Keratinocyte (primary cell): ENCODE data around the gene TAOK1. TPM values are rescaled to one million over a fixed set of nuclear protein-coding genes. Genes with fewer than 3 reads are reported as not detected.
A peak's percentile ranks its signal among the peaks of the same experiment; 100 is the strongest.

ENCODE experiments used
- DNase-seq: peaks from one replicate; pipeline ENCODE4 v3.0.0-alpha.2; 2011; ENCODE audit warnings: low read depth, missing footprints, low spot score
- FAIRE-seq: peaks from 2 replicates; lab custom pipeline; 2011; peaks lifted over from hg19 to GRCh38; lab: Jason Lieb, UNC
- H2AFZ ChIP-seq: 2 replicates; pipeline ENCODE4 v1.6.0; 2012; ENCODE audit warnings: low read length, control low read depth, inconsistent platforms; ENCODE audit not compliant: control insufficient read depth
- H3K27ac ChIP-seq: 2 replicates; pipeline ENCODE4 v1.5.1; 2011; ENCODE audit warnings: low read length; ENCODE audit not compliant: control insufficient read depth, insufficient read depth
- H3K27me3 ChIP-seq: 3 replicates; pipeline ENCODE4 v1.6.0; 2011; ENCODE audit warnings: low read length; ENCODE audit not compliant: control insufficient read depth, insufficient read depth; ENCODE audit errors: extremely low read depth
- H3K36me3 ChIP-seq, 2 experiments: 2 replicates in 1 of 2; 3 replicates in 1 of 2; pipeline ENCODE4 v1.5.1; 2011; ENCODE audit warnings: low read length in 2 of 2, mild to moderate bottlenecking in 1 of 2; ENCODE audit not compliant: control insufficient read depth in 2 of 2, insufficient read depth in 2 of 2; ENCODE audit errors: extremely low read depth in 1 of 2
- H3K4me1 ChIP-seq: 3 replicates; pipeline ENCODE4 v1.5.1; 2011; ENCODE audit warnings: low read length; ENCODE audit not compliant: control insufficient read depth, insufficient read depth; ENCODE audit errors: extremely low read depth
- H3K4me2 ChIP-seq: 3 replicates; pipeline ENCODE4 v1.6.0; 2011; ENCODE audit warnings: low read depth, low read length; ENCODE audit not compliant: control insufficient read depth, insufficient read depth; ENCODE audit errors: extremely low read depth
- H3K4me3 ChIP-seq, 3 experiments: fragments of 200-600 bp in 1 of 3; sonication (generic) in 1 of 3; 2 replicates in 2 of 3; 3 replicates in 1 of 3; pipeline ENCODE4 v1.5.1; 2011 to 2016; ENCODE audit warnings: low read length in 3 of 3, mild to moderate bottlenecking in 3 of 3, control low read depth in 2 of 3, inconsistent platforms in 1 of 3, low read depth in 1 of 3, mixed read lengths in 1 of 3, mixed run types in 1 of 3, moderate library complexity in 1 of 3; ENCODE audit not compliant: control insufficient read depth in 2 of 3, insufficient read depth in 2 of 3; ENCODE audit errors: extremely low read depth in 1 of 3
- H3K79me2 ChIP-seq: 2 replicates; pipeline ENCODE4 v1.6.0; 2012; ENCODE audit warnings: low read length; ENCODE audit not compliant: control insufficient read depth, insufficient read depth
- H3K9ac ChIP-seq: 3 replicates; pipeline ENCODE4 v1.6.0; 2011; ENCODE audit warnings: low read length; ENCODE audit not compliant: control insufficient read depth, insufficient read depth; ENCODE audit errors: extremely low read depth
- H3K9me1 ChIP-seq: 3 replicates; pipeline ENCODE4 v1.6.0; 2011; ENCODE audit warnings: low read length; ENCODE audit not compliant: control insufficient read depth, insufficient read depth; ENCODE audit errors: extremely low read depth
- H3K9me3 ChIP-seq: 2 replicates; pipeline ENCODE4 v1.5.1; 2012; ENCODE audit warnings: low read depth, low read length; ENCODE audit not compliant: control insufficient read depth
- H4K20me1 ChIP-seq: 3 replicates; pipeline ENCODE4 v1.6.0; 2011; ENCODE audit warnings: low read length; ENCODE audit not compliant: control insufficient read depth, insufficient read depth; ENCODE audit errors: extremely low read depth
- CTCF ChIP-seq, 3 experiments: IDR thresholded peaks in 1 of 3; conservative IDR thresholded peaks in 1 of 3; optimal IDR thresholded peaks in 1 of 3; 2 replicates in 2 of 3; 3 replicates in 1 of 3; pipeline versions ENCODE3 to v1.5.1; 2011; ENCODE audit warnings: low read length in 3 of 3, mild to moderate bottlenecking in 3 of 3, moderate library complexity in 2 of 3, control low read depth in 1 of 3, inconsistent platforms in 1 of 3; ENCODE audit not compliant: insufficient read depth in 2 of 3; ENCODE audit errors: extremely low read depth in 1 of 3
- EZH2 ChIP-seq: IDR thresholded peaks from one replicate; pipeline ENCODE4 v1.6.1; 2012; ENCODE audit warnings: inconsistent platforms, mild to moderate bottlenecking, low read length, moderate library complexity
- dilution Hi-C: fragments of 300-500 bp; cut with MboI; formaldehyde crosslinking; loops from one replicate; pipeline ENCODE4 v1.7.0; 2020; ENCODE audit warnings: low sequenced_read_pairs; ENCODE audit not compliant: extremely low pct_ligation_motif_present
- polyA plus RNA-seq, 5 experiments: library from polyadenylated mRNA; depleted of rRNA in 3 of 5; stranded (reverse) in 3 of 5; stranded (forward) in 1 of 5; unstranded in 1 of 5; fragments of >200 nt; gene quantifications; 1 replicate in 1 of 5; 2 replicates in 3 of 5; 3 replicates in 1 of 5; pipeline versions ENCODE4 v1.2.1 to v1.2.3, GENCODE V29; 2011 to 2012; ENCODE audit warnings: missing spikeins in 2 of 5, low read depth in 1 of 5, low replicate concordance in 1 of 5

TAOK1 gene
- polyA plus RNA-seq, 1 donor (not counting 4 experiments of a cell fraction or from before 2014, with no cell fraction given): 26.7 TPM

DNA sequence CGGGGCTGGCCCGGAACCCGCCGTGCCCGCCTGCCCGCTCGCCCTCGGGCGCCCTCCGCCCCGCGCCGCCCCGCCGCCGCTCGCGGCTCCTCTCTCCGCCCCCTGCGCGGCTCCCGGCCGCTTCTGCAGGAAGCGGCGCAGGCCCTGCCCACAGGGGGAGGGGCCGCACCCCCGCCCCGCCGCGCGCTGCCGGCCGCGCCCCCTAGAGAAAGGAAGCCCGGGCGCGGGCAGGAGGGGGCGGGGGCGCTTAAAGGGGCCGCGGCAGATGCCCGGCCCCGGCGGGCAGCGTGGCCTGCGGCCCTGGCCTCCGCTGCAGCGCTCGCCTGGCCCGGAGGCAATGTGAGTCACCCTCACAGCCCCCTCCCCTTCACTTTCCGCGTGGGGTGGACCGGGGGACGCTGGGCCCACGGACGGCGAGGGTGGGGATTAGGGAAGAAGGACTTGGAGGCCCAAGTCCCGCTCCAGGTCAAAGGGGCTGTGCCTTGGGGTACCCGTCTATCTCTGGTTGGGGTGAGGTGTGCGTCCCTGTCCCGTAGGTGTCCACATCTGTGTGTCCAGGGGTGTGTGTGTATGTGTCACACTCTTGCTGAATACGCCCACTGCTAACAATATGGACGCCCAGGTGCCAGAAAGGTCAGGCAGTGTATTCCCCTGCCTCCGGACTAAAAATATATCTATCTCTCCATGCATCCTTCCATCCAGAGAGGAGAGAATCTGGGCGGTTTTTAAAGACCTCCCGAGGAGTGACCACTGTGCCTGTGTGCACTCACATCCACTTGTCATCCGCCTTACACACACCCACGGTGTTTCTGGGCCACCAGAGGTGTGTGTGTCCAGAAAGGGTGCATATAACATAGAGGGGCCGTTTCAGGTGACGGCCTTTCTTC lies 199.6 kb downstream of the TAOK1 start, which contains the start of gene GIT1:
GIT1 (minus strand) TSS at position 125 of the 887 bp plus-strand sequence. CDS start 270 bp downstream, outside the sequence.
- DNase-seq: no peak
- Histone ChIP-seq H3K9me3 (no peaks in the 10 kb centered on the region), H3K9me1 (peaks cover 12% of the 10 kb centered on the region), H3K4me3 (peak within 1 kb of the TSS; percentile 81 to 92 (median 85)), H3K27ac (peak within 1 kb of the TSS; percentile 68), H2AFZ (peak within 1 kb of the TSS; percentile 87), H3K27me3 (no peaks in the 10 kb centered on the region), H3K79me2 (peaks cover 50% of the 10 kb centered on the region), H3K4me1 (peaks cover 73% of the 10 kb centered on the region), H4K20me1 (peaks cover 11% of the 10 kb centered on the region), H3K9ac (peak within 1 kb of the TSS; percentile 78), H3K36me3 (peaks cover 3 to 5% of the 10 kb centered on the region in 2 experiments), H3K4me2 (peak within 1 kb of the TSS; percentile 97)
- no peak for FAIRE-seq
- TF ChIP-seq CTCF (optimal IDR thresholded peaks at IDR 0.05 in 1 of 3, IDR thresholded peaks at IDR 0.05 in 1 of 3, conservative IDR thresholded peaks at IDR 0.05 in 1 of 3; ENCODE audit: extremely low read depth in 1 of 3, insufficient read depth in 2 of 3, low read length in 3 of 3) (no peak), EZH2 (no peak)
- dilution Hi-C loops: no loop called here

DNA sequence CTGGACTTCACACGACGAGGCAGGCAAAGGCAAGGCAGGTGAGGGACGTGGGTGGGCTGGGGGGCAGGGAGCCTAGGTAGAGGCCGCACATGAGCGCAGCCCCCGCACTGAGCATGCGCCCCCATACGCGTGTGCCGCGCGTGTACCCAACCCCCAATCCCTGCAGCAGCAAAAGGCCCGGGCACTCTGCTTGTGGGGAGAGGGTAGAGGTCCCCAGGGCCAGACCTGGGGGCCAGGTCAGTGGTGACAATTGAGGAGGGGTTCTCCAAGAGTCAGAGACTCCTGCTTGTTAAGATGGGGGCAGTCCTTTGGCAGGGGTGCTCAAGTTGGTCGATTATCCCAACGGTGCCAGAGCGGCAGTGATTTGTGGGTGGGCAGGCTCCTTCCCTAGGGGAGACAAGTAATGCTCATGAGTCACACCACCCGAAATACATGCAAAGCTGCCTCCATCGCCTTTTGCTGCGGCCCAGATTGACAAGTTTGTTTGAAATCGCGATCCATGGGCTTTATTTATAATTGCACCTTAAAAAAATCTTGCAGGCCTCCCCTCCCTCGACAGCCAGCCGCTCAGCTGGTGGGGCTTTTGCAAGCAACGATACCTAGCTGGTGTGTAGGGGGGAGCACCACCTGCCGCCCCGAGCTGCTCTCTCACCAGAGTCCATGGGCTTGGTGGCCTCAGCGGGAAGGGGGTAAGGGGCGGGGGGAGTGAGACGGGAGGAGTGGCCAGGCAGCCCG lies 200.4 kb downstream of the TAOK1 start:
- no peaks in the 10 kb centered on the region for H3K9me3 ChIP-seq
- H3K4me3 ChIP-seq: peak overlapping the region in 2 of 3 experiments; percentile 57 to 59
- H3K4me1 ChIP-seq: peaks cover 71% of the 10 kb centered on the region
- peak overlapping the region; percentile 68 for H3K27ac ChIP-seq
- peak overlapping the region; percentile 71 for H3K9ac ChIP-seq
- peaks cover 0 to under 1% of the 10 kb centered on the region in 2 experiments for H3K36me3 ChIP-seq
- H3K27me3 ChIP-seq: no peaks in the 10 kb centered on the region
- DNase-seq (no peak), FAIRE-seq (peak; percentile 20)
- peak overlapping the region; percentile 88 for H3K4me2 ChIP-seq
- TF ChIP-seq CTCF (optimal IDR thresholded peaks at IDR 0.05 in 1 of 3, IDR thresholded peaks at IDR 0.05 in 1 of 3, conservative IDR thresholded peaks at IDR 0.05 in 1 of 3; ENCODE audit: extremely low read depth in 1 of 3, insufficient read depth in 2 of 3, low read length in 3 of 3) (no peak), EZH2 (no peak)
- H3K79me2 ChIP-seq: peaks cover 45% of the 10 kb centered on the region
- peaks cover 11% of the 10 kb centered on the region for H4K20me1 ChIP-seq
- H2AFZ ChIP-seq: peak overlapping the region; percentile 62
- dilution Hi-C loops: no loop called here
- peaks cover 7% of the 10 kb centered on the region for H3K9me1 ChIP-seq
